Measurements from ENCODE around the gene FHIT. TPM values are rescaled to one million over a fixed set of nuclear protein-coding genes. Genes with fewer than 3 reads are reported as not detected.

The FHIT gene
- total RNA-seq, 4 donors from 2014 or later = 4.4 to 10.6 (median 8.4) TPM

GRCh38 chr3:60998858-60999257, 252.4 kb downstream of the FHIT start:
- TF ChIP-seq, protein P1, sequence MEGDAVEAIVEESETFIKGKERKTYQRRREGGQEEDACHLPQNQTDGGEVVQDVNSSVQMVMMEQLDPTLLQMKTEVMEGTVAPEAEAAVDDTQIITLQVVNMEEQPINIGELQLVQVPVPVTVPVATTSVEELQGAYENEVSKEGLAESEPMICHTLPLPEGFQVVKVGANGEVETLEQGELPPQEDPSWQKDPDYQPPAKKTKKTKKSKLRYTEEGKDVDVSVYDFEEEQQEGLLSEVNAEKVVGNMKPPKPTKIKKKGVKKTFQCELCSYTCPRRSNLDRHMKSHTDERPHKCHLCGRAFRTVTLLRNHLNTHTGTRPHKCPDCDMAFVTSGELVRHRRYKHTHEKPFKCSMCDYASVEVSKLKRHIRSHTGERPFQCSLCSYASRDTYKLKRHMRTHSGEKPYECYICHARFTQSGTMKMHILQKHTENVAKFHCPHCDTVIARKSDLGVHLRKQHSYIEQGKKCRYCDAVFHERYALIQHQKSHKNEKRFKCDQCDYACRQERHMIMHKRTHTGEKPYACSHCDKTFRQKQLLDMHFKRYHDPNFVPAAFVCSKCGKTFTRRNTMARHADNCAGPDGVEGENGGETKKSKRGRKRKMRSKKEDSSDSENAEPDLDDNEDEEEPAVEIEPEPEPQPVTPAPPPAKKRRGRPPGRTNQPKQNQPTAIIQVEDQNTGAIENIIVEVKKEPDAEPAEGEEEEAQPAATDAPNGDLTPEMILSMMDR (IDR thresholded peaks at IDR 0.05; ENCODE audit: low read depth) = no peak

DNA sequence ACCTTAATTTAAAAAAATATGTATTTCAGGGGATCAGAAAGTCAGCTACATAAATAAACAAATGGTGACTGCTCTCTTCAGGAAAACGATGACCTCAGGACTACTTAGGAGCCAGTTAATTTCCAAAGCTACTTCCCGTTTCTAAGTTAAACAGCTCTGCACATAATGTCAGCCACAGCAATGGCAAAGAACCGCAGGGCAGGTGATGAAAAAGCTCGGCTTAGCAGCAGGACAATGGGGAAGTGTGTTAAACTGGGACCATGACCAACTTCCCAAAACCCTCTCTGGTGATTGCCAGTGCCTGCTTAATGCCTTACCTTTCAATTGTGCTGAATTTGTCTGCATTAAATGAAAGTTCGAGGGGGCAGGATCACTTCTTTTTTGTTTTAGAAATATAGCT, 258.9 kb downstream of the FHIT start:
- TF ChIP-seq, protein P1 (IDR thresholded peaks at IDR 0.05; ENCODE audit: low read depth) = no peak

DNA sequence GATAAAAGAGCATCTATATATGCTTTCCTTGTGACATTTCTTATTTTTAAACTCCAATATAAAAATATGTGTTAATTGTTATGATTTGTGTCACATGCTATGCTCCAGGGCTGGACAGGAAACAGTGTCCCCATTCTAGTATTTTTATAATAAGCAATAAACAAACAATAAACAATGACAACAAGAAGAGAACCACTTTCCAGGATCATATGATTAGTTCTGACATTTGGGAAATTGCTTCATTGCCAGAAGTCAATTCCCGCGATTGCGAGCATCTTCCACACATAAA, 260.9 kb downstream of the FHIT start:
- TF ChIP-seq, protein P1 (IDR thresholded peaks at IDR 0.05; ENCODE audit: low read depth) = no peak

DNA sequence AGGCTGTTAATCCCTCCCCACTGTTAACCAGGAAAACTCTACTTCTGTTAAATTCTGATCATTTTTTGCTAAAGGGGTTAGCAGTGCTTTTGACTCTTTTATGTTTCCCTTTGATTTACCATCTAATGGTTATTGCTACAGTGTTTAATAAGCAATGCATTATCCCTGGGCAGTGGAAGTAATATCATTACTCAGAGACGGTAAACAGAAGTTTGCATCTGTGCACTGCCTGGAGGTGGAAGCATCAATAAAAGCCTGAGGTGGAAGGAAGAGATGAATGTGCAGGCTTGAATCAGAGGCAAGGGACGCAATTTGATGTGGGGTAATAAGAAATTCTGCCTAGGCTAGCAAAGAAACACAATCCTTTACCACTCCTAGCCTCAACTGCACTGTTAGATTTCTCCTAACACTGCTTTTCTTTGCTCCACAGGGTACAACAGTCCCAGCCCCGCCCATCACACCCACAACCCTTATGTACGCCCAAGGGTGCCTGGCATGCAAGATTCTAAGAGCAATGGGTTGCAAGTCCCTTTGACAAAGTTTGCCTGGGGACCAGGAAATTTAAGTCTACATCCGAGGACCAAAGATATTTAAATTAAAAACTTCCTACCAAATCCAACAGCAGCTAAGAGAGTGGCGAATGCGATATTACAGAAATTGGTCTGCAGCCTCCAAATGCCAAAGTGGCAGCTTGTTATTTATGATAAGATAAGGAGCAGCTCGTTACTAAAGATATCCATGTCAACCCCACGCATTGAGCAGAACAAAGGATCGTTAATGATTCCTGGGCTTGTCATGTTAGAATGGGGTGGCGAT, 261.4 kb downstream of the FHIT start:
- TF ChIP-seq, protein P1 (IDR thresholded peaks at IDR 0.05; ENCODE audit: low read depth) = no peak

- TF ChIP-seq, protein P1 (IDR thresholded peaks at IDR 0.05; ENCODE audit: low read depth) = no peak
These were observed 264.7 kb downstream of the FHIT start for GRCh38 chr3:60986552-60986951.

- TF ChIP-seq, protein P1 (IDR thresholded peaks at IDR 0.05; ENCODE audit: low read depth) = no peak
These were observed 267.3 kb downstream of the FHIT start for GRCh38 chr3:60983906-60984305.

GRCh38 chr3:60980342-60980692, 270.9 kb downstream of the FHIT start:
- TF ChIP-seq, protein P1 (IDR thresholded peaks at IDR 0.05; ENCODE audit: low read depth) = no peak

Data from subcutaneous adipose tissue (tissue), 4 donors.